ENCODE results near the gene SIK1.

SIK1 gene

GRCh38 chr21:43367296-43367695, 59.6 kb downstream of the SIK1 start:
- no peak for DNase-seq (ENCODE audit: low read depth)

- no peak for DNase-seq (ENCODE audit: low read depth)
Observed at GRCh38 chr21:43366656-43367055, 60.3 kb downstream of the SIK1 start.

GRCh38 chr21:43365611-43366426, 61.1 kb downstream of the SIK1 start:
- no peak for DNase-seq (ENCODE audit: low read depth)

- DNase-seq (ENCODE audit: low read depth) = no peak
Observed at GRCh38 chr21:43364851-43365424, 62.0 kb downstream of the SIK1 start.

Data from iris pigment epithelial cell (primary cell).